Measurements from ENCODE around the gene GNAO1. TPM values are rescaled to one million over a fixed set of nuclear protein-coding genes. Genes with fewer than 3 reads are reported as not detected.

Gene GNAO1
- total RNA-seq, 1 experiment from 2014 or later, result not detected

DNA sequence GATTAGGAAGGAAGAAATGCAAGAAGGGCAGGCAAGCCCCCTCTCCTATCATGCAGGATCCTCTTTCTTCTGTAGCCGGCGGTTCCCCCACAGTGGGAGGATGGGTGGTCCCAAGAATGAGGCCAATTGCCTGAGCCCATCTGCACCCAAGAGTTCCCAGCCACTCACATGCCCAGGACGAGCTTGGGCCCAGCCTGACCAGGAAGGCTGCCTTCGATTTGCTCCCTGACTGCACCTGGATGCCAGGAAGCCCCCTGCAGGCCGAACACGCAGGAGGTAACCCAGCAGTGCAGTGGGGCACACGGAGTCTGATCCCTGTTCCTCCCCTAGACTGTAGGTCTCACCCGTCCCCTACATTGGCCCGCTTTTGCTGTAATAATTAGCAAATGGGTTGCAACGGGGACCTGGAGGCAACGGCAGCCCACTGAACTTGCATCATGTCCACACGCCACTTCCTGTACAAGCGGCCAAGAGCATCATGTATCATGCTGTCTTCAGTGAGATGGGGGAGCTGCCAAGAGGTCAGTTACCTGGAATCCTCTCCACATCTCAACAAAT is 166.6 kb downstream of the GNAO1 start:
- Histone ChIP-seq H3K9me3 (ENCODE audit: low read depth, low read length, poor library complexity, severe bottlenecking) (no peaks in the 10 kb centered on the region), H3K27me3 (replicated peaks; ENCODE audit: insufficient read depth, low read depth, low read length, poor library complexity) (no peaks in the 10 kb centered on the region), H3K36me3 (ENCODE audit: insufficient read depth, low read length, poor library complexity, severe bottlenecking) (no peaks in the 10 kb centered on the region), H3K4me3 (ENCODE audit: low read depth, low read length, poor library complexity, severe bottlenecking) (no peak overlapping the region), H3K4me1 (ENCODE audit: insufficient read depth, low read length, poor library complexity, severe bottlenecking) (no peaks in the 10 kb centered on the region), H3K27ac (ENCODE audit: low read depth, low read length, poor library complexity, severe bottlenecking) (no peak overlapping the region)
- DNase-seq (ENCODE audit: low spot score), result no peak
- BruUV-seq (replicated peaks), result no TSS peak
- ChIA-PET CTCF (no interaction called here), POLR2A (ENCODE audit: low non-redundant PET) (no interaction called here)
- TF ChIP-seq, protein P1, sequence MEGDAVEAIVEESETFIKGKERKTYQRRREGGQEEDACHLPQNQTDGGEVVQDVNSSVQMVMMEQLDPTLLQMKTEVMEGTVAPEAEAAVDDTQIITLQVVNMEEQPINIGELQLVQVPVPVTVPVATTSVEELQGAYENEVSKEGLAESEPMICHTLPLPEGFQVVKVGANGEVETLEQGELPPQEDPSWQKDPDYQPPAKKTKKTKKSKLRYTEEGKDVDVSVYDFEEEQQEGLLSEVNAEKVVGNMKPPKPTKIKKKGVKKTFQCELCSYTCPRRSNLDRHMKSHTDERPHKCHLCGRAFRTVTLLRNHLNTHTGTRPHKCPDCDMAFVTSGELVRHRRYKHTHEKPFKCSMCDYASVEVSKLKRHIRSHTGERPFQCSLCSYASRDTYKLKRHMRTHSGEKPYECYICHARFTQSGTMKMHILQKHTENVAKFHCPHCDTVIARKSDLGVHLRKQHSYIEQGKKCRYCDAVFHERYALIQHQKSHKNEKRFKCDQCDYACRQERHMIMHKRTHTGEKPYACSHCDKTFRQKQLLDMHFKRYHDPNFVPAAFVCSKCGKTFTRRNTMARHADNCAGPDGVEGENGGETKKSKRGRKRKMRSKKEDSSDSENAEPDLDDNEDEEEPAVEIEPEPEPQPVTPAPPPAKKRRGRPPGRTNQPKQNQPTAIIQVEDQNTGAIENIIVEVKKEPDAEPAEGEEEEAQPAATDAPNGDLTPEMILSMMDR (conservative IDR thresholded peaks at IDR 0.05; ENCODE audit: low read depth, low read length), result no peak
- TF ChIP-seq EZH2 (IDR thresholded peaks at IDR 0.05; ENCODE audit: borderline replicate concordance, low read depth, low read length, poor library complexity, severe bottlenecking), result no peak
- intact Hi-C loops (cut with micrococcal nuclease; ENCODE audit: unreplicated experiment), result no loop called here

DNA sequence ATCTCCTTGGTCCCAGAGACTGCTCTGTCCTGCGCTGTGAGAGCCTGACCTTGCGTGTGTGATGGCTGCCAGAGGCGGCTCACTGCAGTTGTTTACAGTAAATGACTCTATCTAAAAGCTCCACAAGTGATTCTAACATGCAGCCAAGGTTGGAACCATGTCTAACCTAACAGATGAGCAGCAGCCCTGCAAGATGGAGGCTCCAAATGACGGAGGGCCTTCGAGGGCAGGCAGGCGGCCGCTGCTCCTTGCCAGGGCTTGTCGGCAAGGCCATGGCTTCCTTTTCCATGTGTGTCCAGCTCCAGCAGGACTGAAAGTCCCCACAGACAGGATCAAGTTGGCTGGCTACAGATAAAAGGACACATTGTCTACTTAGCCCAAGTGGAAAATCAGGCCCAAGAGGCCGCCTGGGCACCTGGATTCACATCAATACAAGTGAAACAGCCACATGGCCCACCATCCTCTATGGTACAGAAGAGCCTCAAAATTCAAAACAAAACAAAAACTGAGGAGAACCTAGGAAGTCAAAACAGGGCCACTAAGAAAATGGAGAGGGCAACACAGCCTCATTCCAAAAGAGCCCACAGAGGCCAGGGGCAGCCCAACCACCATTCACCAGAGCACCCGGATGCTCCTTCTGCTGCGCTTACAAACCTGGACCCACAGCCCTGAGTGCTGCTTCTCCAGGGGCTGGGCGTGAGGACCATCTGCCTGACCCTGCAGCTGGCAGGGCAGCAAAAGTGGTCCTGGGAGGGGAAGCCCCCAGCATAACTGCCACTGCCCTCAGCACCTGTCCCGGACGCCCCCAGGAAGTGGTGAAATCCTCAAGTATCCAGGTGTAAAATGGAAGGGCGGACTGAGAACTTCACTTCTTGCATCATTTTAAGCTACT is 169.1 kb downstream of the GNAO1 start:
- ChIA-PET POLR2A (ENCODE audit: low non-redundant PET) (no interaction called here), CTCF (no interaction called here)
- H3K36me3 ChIP-seq (ENCODE audit: insufficient read depth, low read length, poor library complexity, severe bottlenecking), result no peaks in the 10 kb centered on the region
- no peaks in the 10 kb centered on the region for H3K27me3 ChIP-seq (replicated peaks; ENCODE audit: insufficient read depth, low read depth, low read length, poor library complexity)
- TF ChIP-seq EZH2 (IDR thresholded peaks at IDR 0.05; ENCODE audit: borderline replicate concordance, low read depth, low read length, poor library complexity, severe bottlenecking), result no peak
- TF ChIP-seq, protein P1 (conservative IDR thresholded peaks at IDR 0.05; ENCODE audit: low read depth, low read length), result no peak
- no peak overlapping the region for H3K4me3 ChIP-seq (ENCODE audit: low read depth, low read length, poor library complexity, severe bottlenecking)
- H3K27ac ChIP-seq (ENCODE audit: low read depth, low read length, poor library complexity, severe bottlenecking), result no peak overlapping the region
- BruUV-seq (replicated peaks), result no TSS peak
- no peaks in the 10 kb centered on the region for H3K4me1 ChIP-seq (ENCODE audit: insufficient read depth, low read length, poor library complexity, severe bottlenecking)
- H3K9me3 ChIP-seq (ENCODE audit: low read depth, low read length, poor library complexity, severe bottlenecking), result no peaks in the 10 kb centered on the region
- no peak for DNase-seq (ENCODE audit: low spot score)
- intact Hi-C loops (cut with micrococcal nuclease; ENCODE audit: unreplicated experiment), result no loop called here

DNA sequence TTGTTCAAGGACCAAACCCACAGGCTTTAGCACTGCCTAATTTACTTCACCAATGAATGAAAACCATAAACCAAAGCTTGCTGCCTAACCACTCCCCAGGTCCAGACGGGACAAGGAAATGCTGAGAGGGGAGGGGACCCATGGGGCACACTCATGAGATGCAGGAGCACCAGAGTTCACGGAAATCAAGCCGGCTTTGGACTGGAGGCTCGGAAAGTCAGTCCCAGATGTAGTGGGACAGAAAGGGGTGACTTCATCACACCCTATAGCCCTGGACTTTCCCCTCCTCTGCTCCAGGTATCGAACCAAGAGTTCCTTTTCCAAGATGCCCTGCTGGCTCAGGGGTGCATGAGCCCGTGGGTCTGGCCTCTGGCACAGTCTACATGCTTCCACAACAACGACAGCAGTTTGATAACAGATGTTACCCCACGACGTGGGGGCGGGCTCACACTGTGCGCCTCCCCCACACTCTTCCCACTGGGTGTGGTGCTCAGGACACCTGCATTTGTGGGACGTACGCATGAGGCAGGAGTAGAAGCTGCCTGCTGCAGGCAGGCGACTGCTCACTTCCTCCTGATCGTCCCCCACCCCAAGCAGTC is 170.9 kb downstream of the GNAO1 start:
- Histone ChIP-seq H3K9me3 (ENCODE audit: low read depth, low read length, poor library complexity, severe bottlenecking) (no peaks in the 10 kb centered on the region), H3K27me3 (replicated peaks; ENCODE audit: insufficient read depth, low read depth, low read length, poor library complexity) (no peaks in the 10 kb centered on the region), H3K4me1 (ENCODE audit: insufficient read depth, low read length, poor library complexity, severe bottlenecking) (no peaks in the 10 kb centered on the region), H3K4me3 (ENCODE audit: low read depth, low read length, poor library complexity, severe bottlenecking) (no peak overlapping the region), H3K27ac (ENCODE audit: low read depth, low read length, poor library complexity, severe bottlenecking) (no peak overlapping the region), H3K36me3 (ENCODE audit: insufficient read depth, low read length, poor library complexity, severe bottlenecking) (no peaks in the 10 kb centered on the region)
- intact Hi-C loops (cut with micrococcal nuclease; ENCODE audit: unreplicated experiment), result no loop called here
- DNase-seq (ENCODE audit: low spot score), result no peak
- TF ChIP-seq, protein P1 (conservative IDR thresholded peaks at IDR 0.05; ENCODE audit: low read depth, low read length), result no peak
- no peak for TF ChIP-seq EZH2 (IDR thresholded peaks at IDR 0.05; ENCODE audit: borderline replicate concordance, low read depth, low read length, poor library complexity, severe bottlenecking)
- POLR2A ChIA-PET (ENCODE audit: low non-redundant PET), result no interaction called here
- BruUV-seq (replicated peaks), result no TSS peak
- CTCF ChIA-PET, result no interaction called here
